ENCODE results near the gene ANKLE2.
"Not testable (repeated sequence)": the region's sequence is repeated elsewhere in the genome, so short reads cannot be mapped to it uniquely, and the experiment has no call there.

Gene ANKLE2

GRCh38 chr12:132776816-132777568 lies 15.4 kb upstream of the ANKLE2 start:
- no peak for DNase-seq

- not testable (repeated sequence) for DNase-seq
Observed at GRCh38 chr12:132776230-132776625, 14.6 kb upstream of the ANKLE2 start.

GRCh38 chr12:132775502-132776229 lies 14.0 kb upstream of the ANKLE2 start:
- DNase-seq, result no peak

GRCh38 chr12:132774646-132775275 lies 13.1 kb upstream of the ANKLE2 start:
- no peak for DNase-seq

- no peak for DNase-seq
Observed at GRCh38 chr12:132774159-132774558, 12.5 kb upstream of the ANKLE2 start.

- DNase-seq, result no peak
Observed at GRCh38 chr12:132773077-132773955, 11.7 kb upstream of the ANKLE2 start.

GRCh38 chr12:132772606-132773005 lies 11.0 kb upstream of the ANKLE2 start:
- no peak for DNase-seq

GRCh38 chr12:132771126-132771838 lies 9.7 kb upstream of the ANKLE2 start:
- no peak for DNase-seq

DNA sequence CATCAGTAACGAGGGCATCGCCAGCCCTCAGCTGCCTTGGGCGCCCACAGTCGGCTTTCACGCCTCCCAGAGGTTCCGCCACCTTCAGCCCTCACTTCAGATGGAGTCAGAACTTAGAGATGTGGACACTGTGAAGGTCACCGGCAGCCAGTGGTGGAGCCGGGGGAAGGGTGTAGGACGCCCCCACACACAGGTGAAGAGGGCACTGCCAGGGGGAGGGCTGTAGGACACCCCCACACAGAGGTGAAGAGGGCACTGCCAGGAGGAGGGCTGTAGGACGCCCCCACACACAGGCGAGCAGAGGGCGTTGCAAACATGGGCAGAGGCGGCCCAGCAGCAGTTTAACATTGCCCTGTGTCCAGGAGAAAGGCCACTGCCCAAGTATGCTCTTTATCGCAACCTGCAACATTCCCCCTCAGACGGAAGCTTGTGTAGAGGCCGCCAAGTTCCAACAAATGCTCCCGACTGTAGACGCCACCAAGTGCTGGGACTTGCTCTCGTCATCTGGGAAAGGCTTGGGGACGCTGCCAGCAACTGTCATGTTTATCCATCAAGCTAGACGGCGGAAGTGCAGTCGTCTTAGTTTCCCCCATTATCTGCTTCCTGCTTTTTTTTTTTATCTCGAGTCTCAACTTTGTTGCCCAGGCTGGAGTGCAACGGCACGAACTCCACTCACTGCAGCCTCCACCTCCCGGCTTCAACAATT lies 4.9 kb upstream of the ANKLE2 start:
- DNase-seq, result no peak

DNA sequence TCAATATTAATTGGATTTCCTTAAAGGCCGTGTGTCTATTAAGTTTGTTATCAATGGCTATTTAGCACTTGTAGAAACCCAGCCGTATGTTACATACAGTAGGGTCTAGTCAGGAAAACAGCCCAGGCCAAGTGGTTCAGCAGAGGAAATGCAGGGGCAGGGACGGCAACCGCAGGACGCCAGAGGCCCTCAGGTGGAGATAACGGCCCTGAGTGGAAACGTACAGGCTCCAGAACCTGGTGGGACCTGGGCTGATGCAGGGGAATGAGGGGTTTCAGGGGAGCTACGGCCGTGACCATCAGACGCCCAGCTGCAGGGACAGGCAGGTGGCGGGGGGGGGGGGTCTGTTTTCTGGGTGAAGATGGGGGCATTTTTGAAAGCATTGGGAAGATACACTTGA lies 3.7 kb upstream of the ANKLE2 start:
- DNase-seq, result no peak

GRCh38 chr12:132764231-132764630 lies 2.6 kb upstream of the ANKLE2 start:
- DNase-seq, result no peak

GRCh38 chr12:132761921-132762583 lies 420 bp upstream of the ANKLE2 start:
- DNase-seq, result peak; percentile 90

GRCh38 chr12:132759359-132759758 lies 2.3 kb downstream of the ANKLE2 start:
- no peak for DNase-seq

DNA sequence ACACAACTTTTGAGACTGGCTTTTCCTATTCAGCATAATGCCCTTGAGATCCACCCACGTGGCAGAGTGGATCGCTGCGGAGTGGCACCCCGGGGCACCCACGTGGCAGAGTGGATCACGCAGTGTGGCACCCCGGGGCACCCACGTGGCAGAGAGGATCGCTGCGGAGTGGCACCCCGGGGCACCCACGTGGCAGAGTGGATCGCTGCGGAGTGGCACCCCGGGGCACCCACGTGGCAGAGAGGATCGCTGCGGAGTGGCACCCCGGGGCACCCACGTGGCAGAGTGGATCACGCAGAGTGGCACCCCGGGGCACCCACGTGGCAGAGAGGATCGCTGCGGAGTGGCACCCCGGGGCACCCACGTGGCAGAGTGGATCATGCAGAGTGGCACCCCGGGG lies 2.8 kb downstream of the ANKLE2 start:
- DNase-seq, result not testable (repeated sequence)

DNA sequence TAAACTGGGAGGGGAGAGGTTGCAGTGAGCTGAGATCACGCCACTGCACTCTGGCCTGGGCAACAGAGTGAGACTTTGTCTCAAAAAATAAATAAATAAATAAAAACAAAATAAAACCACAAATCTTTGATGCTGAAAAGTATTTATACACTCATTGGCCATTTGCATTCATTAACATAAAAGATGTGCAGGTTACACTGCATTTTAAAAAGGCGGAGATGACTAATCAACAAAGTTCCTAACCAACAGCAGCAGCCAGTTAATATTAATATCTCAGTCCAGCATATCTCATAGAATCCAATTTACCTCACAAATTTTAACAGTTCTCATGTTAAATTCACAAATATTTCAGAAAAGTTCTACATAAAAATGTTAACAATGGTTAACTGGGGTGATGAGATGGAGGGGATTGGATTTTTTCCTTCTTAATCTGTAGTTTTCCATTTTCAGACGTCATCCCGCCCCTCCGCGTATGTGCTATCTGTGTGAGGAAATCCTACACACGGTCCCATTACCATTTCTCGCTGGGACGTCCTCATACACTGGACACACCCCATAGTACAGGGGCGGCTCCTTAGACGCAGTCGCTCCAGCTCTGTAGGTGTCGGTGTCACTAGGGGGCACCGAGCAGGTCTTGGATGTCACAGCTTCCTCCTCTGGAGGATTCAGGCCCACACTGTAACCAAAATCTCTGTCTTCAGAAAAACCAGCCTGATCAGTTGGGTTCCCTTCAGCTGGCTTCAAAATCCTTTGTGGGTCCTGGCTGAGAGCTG lies 7.3 kb downstream of the ANKLE2 start:
- DNase-seq, result no peak

DNA sequence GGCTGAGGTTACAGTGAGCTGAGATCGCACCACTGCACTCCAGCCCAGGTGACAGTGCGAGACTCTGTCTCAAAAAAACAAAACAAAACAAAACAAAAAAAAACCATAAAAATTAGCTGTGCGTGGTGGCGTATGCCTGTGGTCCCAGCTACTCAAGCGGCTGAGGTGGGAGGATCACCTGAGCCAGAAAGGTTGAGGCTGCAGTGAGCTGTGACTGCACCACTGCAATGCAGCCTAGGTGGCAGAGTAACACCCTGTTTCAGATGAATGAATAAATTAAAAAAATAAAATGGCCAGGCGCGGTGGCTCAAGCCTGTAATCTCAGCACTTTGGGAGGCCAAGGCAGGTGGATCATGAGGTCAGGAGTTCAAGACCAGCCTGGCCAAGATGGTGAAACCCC lies 8.0 kb downstream of the ANKLE2 start:
- DNase-seq, result not testable (repeated sequence)

DNA sequence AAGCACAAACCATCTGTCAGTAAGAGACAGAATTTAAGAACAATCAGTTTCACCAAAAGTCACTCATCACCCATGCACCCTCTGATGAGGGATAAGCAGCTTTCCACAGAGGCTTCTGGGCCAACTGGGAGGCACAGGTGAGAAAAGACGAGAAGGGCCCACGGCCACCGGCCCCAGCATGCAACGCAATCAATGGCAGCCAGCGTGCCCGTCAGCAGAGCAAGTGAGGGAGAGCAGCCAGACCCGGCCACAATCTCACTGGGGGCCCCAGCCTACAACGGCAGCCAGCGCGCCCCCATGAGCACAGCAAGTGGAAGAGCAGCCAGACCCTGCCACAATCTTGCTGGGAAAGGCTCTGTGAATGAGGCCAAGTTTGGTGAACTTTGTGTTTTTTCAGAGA lies 13.3 kb downstream of the ANKLE2 start:
- no peak for DNase-seq

- DNase-seq, result no peak
Observed at GRCh38 chr12:132747896-132748295, 13.7 kb downstream of the ANKLE2 start.

DNA sequence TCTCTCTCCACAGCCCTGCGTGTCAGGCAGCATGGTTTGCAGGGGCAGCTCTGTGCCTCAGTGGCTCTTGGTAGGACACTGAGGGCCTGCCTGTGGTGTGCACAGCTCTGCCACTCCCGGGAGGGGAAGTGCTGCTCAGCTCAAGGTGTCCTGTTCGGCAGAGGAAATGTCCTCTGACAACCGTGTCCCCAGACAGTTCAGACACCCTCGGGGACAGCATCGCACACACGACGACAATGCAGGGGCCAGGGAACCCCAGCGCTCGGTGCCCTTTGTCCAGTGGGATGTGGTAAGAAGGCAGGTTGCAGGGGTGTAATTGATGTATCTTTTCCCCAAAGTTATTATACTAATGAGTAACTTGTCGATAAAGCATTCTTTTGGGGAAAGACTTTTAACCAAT lies 14.2 kb downstream of the ANKLE2 start:
- DNase-seq, result no peak

DNA sequence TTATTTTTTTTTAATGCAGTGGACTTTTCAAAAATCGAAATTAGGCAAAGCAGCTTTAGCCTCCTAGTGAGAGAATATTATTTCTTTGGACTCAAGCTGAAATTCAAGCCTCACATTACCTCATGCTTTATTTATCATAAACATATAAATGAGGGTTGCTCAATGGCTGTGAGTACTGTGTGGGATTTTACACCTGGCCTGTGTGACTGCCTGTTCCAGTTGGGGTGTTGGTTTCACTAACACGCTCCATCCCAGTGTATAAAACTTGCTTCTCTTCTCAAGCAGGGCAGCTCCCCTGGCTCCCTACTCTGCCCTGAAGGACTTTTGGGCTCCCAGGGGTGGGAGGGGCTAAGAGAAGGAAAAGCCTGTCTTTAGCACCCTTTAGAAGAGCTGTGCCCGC lies 15.0 kb downstream of the ANKLE2 start:
- no peak for DNase-seq
